DND-41 (cell line): ENCODE data around the gene CARS1.

Experiments
- EZH2 ChIP-seq: IDR thresholded peaks from 3 replicates; pipeline ENCODE4 v1.6.1; 2012; ENCODE audit warnings: borderline replicate concordance, low read depth, mild to moderate bottlenecking, moderate library complexity, low read length, inconsistent platforms; ENCODE audit not compliant: severe bottlenecking
- TF ChIP-seq, protein P1 (sequence below): IDR thresholded peaks from 2 replicates; pipeline ENCODE4 v1.5.1; 2012; ENCODE audit warnings: borderline replicate concordance, low read length, moderate library complexity, mild to moderate bottlenecking; ENCODE audit not compliant: poor library complexity, severe bottlenecking; ENCODE audit errors: extremely low read depth

- TF ChIP-seq, protein P1, sequence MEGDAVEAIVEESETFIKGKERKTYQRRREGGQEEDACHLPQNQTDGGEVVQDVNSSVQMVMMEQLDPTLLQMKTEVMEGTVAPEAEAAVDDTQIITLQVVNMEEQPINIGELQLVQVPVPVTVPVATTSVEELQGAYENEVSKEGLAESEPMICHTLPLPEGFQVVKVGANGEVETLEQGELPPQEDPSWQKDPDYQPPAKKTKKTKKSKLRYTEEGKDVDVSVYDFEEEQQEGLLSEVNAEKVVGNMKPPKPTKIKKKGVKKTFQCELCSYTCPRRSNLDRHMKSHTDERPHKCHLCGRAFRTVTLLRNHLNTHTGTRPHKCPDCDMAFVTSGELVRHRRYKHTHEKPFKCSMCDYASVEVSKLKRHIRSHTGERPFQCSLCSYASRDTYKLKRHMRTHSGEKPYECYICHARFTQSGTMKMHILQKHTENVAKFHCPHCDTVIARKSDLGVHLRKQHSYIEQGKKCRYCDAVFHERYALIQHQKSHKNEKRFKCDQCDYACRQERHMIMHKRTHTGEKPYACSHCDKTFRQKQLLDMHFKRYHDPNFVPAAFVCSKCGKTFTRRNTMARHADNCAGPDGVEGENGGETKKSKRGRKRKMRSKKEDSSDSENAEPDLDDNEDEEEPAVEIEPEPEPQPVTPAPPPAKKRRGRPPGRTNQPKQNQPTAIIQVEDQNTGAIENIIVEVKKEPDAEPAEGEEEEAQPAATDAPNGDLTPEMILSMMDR, result no peak
- no peak for TF ChIP-seq EZH2
Measured at GRCh38 chr11:3009481-3009880, 47.7 kb downstream of the CARS1 start.
